Thyroid gland (tissue), 4 donors: ENCODE data around the gene ADARB2. TPM values are rescaled to one million over a fixed set of nuclear protein-coding genes. Genes with fewer than 3 reads are reported as not detected.

Experiments
- DNase-seq, 2 donors: peaks; one replicate each; pipeline ENCODE4 v3.0.0-alpha.2; 2019
- H3K27ac ChIP-seq, 3 donors: fragments of 200-600 bp; sonication (generic); 1 replicate in 2 of 3; 2 replicates in 1 of 3; pipeline ENCODE4 v1.5.1; 2016 to 2019; ENCODE audit warnings: mild to moderate bottlenecking in 1 of 3, moderate library complexity in 1 of 3
- H3K27me3 ChIP-seq: fragments of 200-600 bp; sonication (generic); one replicate; pipeline ENCODE4 v1.5.1; 2019
- H3K36me3 ChIP-seq, 2 donors: fragments of 200-600 bp; sonication (generic); one replicate each; pipeline ENCODE4 v1.5.1; 2016 to 2019
- H3K4me1 ChIP-seq, 2 donors: fragments of 200-600 bp; sonication (generic); one replicate each; pipeline ENCODE4 v1.5.1; 2017 to 2019
- H3K4me3 ChIP-seq, 3 donors: fragments of 200-600 bp; sonication (generic); replicated peaks in 1 of 3; 1 replicate in 2 of 3; 2 replicates in 1 of 3; pipeline ENCODE4 v1.5.1; 2016; ENCODE audit warnings: mild to moderate bottlenecking in 1 of 3
- H3K9me3 ChIP-seq: fragments of 200-600 bp; sonication (generic); one replicate; pipeline ENCODE4 v1.5.1; 2017
- POLR2A ChIP-seq, 2 donors: fragments of 450-650 bp; IDR thresholded peaks; one replicate each; pipeline ENCODE4 v1.6.1; 2017; ENCODE audit warnings: antibody characterized with exemption in 2 of 2, mild to moderate bottlenecking in 2 of 2, moderate library complexity in 1 of 2
- WGBS, 2 donors: methylation state at CpG; one replicate each; pipeline ENCODE4 v1.1.5; 2017; 5-methylcytosine and 5-hydroxymethylcytosine counted together
- intact Hi-C: fragments of 100-400 bp; cut with DNase I; formaldehyde crosslinking; loops from one replicate; pipeline ENCODE4 v1.15.1; 2023
- total RNA-seq, 4 donors: library from RNA; depleted of rRNA; stranded (reverse); fragments of >200 nt; gene quantifications; one replicate each; pipeline ENCODE4 v1.2.3, GENCODE V29; 2016
- TF ChIP-seq, protein P1 (sequence below), 6 experiments: fragments of 200-600 bp in 3 of 6; fragments of 450-650 bp in 3 of 6; sonication (generic) in 3 of 6; IDR thresholded peaks; one replicate each; pipeline ENCODE4 v1.5.1; 2016 to 2019; ENCODE audit warnings: antibody characterized with exemption in 6 of 6, mild to moderate bottlenecking in 2 of 6, inconsistent platforms in 1 of 6, moderate library complexity in 1 of 6

Gene ADARB2
- total RNA-seq, 4 donors from 2014 or later: 0.08 to 0.15 TPM; not detected in 2

DNA sequence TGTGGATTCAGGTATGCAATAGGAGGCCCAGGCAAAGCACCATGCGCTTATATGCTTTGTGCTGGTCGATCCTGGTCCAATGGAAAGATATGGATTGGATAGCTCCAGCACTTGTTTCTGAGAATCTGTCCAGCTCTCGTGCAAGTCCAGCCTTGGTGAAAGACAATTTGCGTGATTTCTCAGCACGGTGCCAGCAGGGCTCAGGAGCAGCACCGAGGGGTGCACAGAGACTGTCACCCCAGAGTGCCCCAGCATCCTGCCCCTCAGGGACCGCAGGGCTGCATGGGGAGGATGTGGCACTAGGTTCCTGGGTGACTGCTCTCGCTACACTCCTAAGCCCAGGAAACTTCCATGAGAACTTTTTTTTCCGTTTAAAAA is 455.9 kb downstream of the ADARB2 start:
- TF ChIP-seq POLR2A (IDR thresholded peaks at IDR 0.05): no peak
- TF ChIP-seq, protein P1, sequence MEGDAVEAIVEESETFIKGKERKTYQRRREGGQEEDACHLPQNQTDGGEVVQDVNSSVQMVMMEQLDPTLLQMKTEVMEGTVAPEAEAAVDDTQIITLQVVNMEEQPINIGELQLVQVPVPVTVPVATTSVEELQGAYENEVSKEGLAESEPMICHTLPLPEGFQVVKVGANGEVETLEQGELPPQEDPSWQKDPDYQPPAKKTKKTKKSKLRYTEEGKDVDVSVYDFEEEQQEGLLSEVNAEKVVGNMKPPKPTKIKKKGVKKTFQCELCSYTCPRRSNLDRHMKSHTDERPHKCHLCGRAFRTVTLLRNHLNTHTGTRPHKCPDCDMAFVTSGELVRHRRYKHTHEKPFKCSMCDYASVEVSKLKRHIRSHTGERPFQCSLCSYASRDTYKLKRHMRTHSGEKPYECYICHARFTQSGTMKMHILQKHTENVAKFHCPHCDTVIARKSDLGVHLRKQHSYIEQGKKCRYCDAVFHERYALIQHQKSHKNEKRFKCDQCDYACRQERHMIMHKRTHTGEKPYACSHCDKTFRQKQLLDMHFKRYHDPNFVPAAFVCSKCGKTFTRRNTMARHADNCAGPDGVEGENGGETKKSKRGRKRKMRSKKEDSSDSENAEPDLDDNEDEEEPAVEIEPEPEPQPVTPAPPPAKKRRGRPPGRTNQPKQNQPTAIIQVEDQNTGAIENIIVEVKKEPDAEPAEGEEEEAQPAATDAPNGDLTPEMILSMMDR (IDR thresholded peaks at IDR 0.05): no peak
- H3K27ac ChIP-seq: no peak overlapping the region
- intact Hi-C loops: no loop called here
- H3K4me3 ChIP-seq: no peak overlapping the region
- no peaks in the 10 kb centered on the region for H3K9me3 ChIP-seq
- WGBS, 2 donors: 80 to 87% methylated on average over 9 of the region's 9 CpGs
- no peaks in the 10 kb centered on the region for H3K4me1 ChIP-seq
- no peaks in the 10 kb centered on the region for H3K27me3 ChIP-seq
- H3K36me3 ChIP-seq: no peaks in the 10 kb centered on the region
- no peak for DNase-seq

- intact Hi-C loops: no loop called here
- no peaks in the 10 kb centered on the region for H3K9me3 ChIP-seq
- no peaks in the 10 kb centered on the region for H3K4me1 ChIP-seq
- no peak overlapping the region for H3K4me3 ChIP-seq
- H3K27ac ChIP-seq: no peak overlapping the region
- no peaks in the 10 kb centered on the region for H3K27me3 ChIP-seq
- no peak for DNase-seq
- TF ChIP-seq, protein P1 (IDR thresholded peaks at IDR 0.05): no peak
- TF ChIP-seq POLR2A (IDR thresholded peaks at IDR 0.05): no peak
- WGBS, 2 donors: 72 to 76% methylated on average over 19 of the region's 19 CpGs
- H3K36me3 ChIP-seq: no peaks in the 10 kb centered on the region
Observed at GRCh38 chr10:1280466-1281404, 456.6 kb downstream of the ADARB2 start.

DNA sequence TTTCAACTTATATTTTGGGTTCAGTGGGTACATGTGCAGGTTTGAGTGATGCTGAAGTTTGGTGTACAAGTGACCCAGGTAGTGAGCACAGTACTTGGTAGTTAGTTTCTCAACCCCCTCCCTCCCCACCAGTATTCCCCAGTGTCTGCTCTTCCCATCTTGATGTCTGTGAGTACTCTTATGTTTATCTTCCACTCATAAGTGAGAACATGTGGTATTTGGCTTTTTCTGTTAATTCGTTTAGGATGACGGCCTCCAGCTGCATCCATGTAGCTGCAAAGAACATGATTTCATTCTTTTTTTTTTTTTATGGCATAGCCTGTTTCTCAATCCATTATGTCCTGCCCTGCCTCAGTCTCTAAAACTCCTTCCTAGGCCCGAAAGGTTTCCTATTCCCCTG is 459.0 kb downstream of the ADARB2 start:
- TF ChIP-seq POLR2A (IDR thresholded peaks at IDR 0.05): no peak
- H3K4me1 ChIP-seq: no peaks in the 10 kb centered on the region
- no peaks in the 10 kb centered on the region for H3K9me3 ChIP-seq
- no peaks in the 10 kb centered on the region for H3K27me3 ChIP-seq
- H3K4me3 ChIP-seq: no peak overlapping the region
- no peak overlapping the region for H3K27ac ChIP-seq
- WGBS, 2 donors: 66 to 76% methylated on average over 3 of the region's 3 CpGs
- intact Hi-C loops: no loop called here
- DNase-seq: no peak
- no peaks in the 10 kb centered on the region for H3K36me3 ChIP-seq

- intact Hi-C loops: no loop called here
- Histone ChIP-seq H3K4me1 (no peaks in the 10 kb centered on the region), H3K27ac (no peak overlapping the region), H3K36me3 (no peaks in the 10 kb centered on the region), H3K27me3 (no peaks in the 10 kb centered on the region), H3K4me3 (no peak overlapping the region), H3K9me3 (no peaks in the 10 kb centered on the region)
- TF ChIP-seq, protein P1 (IDR thresholded peaks at IDR 0.05): no peak
- no peak for TF ChIP-seq POLR2A (IDR thresholded peaks at IDR 0.05)
- 86 to 89% methylated on average over 15 to 16 of the region's 17 CpGs for WGBS, 2 donors
- DNase-seq: no peak
Observed at GRCh38 chr10:1274701-1275544, 462.4 kb downstream of the ADARB2 start.

- Histone ChIP-seq H3K27ac (no peak overlapping the region), H3K9me3 (no peaks in the 10 kb centered on the region), H3K4me3 (no peak overlapping the region), H3K27me3 (no peaks in the 10 kb centered on the region), H3K36me3 (no peaks in the 10 kb centered on the region), H3K4me1 (no peaks in the 10 kb centered on the region)
- WGBS, 2 donors: 64 to 78% methylated on average over 12 to 13 of the region's 13 CpGs
- DNase-seq: no peak
- intact Hi-C loops: no loop called here
- TF ChIP-seq, protein P1 (IDR thresholded peaks at IDR 0.05): no peak
- no peak for TF ChIP-seq POLR2A (IDR thresholded peaks at IDR 0.05)
Observed at GRCh38 chr10:1274111-1274661, 463.1 kb downstream of the ADARB2 start.
